Fibroblast of lung (primary cell): ENCODE data around the gene FOXP2.

Source experiments
- EZH2 ChIP-seq: IDR thresholded peaks from 2 replicates; pipeline ENCODE4 v1.5.1; 2012; ENCODE audit warnings: low read length, control low read depth, mild to moderate bottlenecking; ENCODE audit errors: missing control alignments
- TF ChIP-seq, protein P1 (sequence below), 2 donors: IDR thresholded peaks in 1 of 2; conservative IDR thresholded peaks in 1 of 2; 1 replicate in 1 of 2; 2 replicates in 1 of 2; pipeline ENCODE4 v1.5.1; 2011 to 2012; ENCODE audit warnings: low read length in 2 of 2, control low read depth in 1 of 2, inconsistent platforms in 1 of 2, low read depth in 1 of 2, mild to moderate bottlenecking in 1 of 2

DNA sequence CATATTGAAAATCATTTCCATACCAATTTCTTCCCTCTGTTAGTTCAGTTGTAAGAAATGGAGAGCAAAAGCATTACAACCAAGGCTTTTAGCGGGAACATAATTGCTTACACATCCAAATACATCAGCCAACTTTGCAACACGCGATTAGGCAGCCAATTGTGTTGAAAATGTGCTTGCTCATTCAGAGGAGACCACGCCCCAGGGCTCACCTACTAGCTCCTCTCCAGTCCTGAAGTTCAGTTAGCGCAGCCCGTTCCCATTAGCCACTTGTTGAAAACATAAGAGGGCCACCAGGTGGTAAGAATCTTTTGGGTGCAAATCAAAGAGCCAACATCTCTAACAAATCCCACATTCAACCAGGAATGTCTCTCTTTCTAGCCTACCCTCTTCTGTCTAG, 294.0 kb downstream of the FOXP2 start:
- TF ChIP-seq, protein P1, sequence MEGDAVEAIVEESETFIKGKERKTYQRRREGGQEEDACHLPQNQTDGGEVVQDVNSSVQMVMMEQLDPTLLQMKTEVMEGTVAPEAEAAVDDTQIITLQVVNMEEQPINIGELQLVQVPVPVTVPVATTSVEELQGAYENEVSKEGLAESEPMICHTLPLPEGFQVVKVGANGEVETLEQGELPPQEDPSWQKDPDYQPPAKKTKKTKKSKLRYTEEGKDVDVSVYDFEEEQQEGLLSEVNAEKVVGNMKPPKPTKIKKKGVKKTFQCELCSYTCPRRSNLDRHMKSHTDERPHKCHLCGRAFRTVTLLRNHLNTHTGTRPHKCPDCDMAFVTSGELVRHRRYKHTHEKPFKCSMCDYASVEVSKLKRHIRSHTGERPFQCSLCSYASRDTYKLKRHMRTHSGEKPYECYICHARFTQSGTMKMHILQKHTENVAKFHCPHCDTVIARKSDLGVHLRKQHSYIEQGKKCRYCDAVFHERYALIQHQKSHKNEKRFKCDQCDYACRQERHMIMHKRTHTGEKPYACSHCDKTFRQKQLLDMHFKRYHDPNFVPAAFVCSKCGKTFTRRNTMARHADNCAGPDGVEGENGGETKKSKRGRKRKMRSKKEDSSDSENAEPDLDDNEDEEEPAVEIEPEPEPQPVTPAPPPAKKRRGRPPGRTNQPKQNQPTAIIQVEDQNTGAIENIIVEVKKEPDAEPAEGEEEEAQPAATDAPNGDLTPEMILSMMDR (conservative IDR thresholded peaks at IDR 0.05 in 1 of 2, IDR thresholded peaks at IDR 0.05 in 1 of 2; ENCODE audit: low read depth in 1 of 2, low read length in 2 of 2): no peak
- TF ChIP-seq EZH2: no peak
